GM06990 (cell line): ENCODE data around the gene FARSB.

Experiments used
- DNase-seq: peaks from one replicate; pipeline ENCODE4 v3.0.0-alpha.2; 2011; ENCODE audit not compliant: insufficient read length; ENCODE audit errors: extremely low read depth
- H3K27me3 ChIP-seq: replicated peaks from 2 replicates; pipeline ENCODE4 v1.6.0; 2011; ENCODE audit warnings: low read length; ENCODE audit not compliant: control insufficient read depth, insufficient read depth
- H3K36me3 ChIP-seq: 2 replicates; pipeline ENCODE4 v1.5.1; 2011; ENCODE audit warnings: low read length; ENCODE audit not compliant: control insufficient read depth, insufficient read depth
- H3K4me3 ChIP-seq: replicated peaks from 2 replicates; pipeline ENCODE4 v1.5.1; 2011; ENCODE audit warnings: low read depth, mild to moderate bottlenecking, control low read depth, low read length
- CTCF ChIP-seq: IDR thresholded peaks from 2 replicates; pipeline ENCODE4 v1.5.1; 2011; ENCODE audit warnings: low read length, control low read depth, mild to moderate bottlenecking, inconsistent platforms; ENCODE audit not compliant: insufficient read depth, poor library complexity, severe bottlenecking

Gene FARSB

DNA sequence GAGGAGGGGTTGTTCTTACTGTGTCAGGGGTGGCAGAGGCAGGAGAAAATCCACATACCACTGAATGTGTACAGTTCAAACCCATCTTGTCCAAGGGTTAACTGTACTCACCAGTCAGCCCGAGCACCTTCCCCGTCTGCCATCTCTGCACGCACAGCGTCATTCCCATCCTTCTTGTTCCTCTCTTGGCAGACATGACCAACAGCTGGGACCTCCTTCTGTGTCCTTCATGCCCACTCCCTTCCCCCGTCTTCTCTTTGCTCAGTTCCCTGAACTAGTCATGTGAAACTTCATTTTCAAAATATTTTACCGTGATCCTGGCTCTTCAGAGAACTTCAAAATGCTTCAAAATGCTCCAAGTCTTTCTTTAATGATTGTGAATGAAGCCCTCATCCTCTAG lies 92.0 kb downstream of the FARSB start:
- TF ChIP-seq CTCF: no peak
- no peak overlapping the region for H3K4me3 ChIP-seq
- H3K36me3 ChIP-seq: peaks cover 2% of the 10 kb centered on the region
- DNase-seq: no peak
- H3K27me3 ChIP-seq: no peaks in the 10 kb centered on the region

DNA sequence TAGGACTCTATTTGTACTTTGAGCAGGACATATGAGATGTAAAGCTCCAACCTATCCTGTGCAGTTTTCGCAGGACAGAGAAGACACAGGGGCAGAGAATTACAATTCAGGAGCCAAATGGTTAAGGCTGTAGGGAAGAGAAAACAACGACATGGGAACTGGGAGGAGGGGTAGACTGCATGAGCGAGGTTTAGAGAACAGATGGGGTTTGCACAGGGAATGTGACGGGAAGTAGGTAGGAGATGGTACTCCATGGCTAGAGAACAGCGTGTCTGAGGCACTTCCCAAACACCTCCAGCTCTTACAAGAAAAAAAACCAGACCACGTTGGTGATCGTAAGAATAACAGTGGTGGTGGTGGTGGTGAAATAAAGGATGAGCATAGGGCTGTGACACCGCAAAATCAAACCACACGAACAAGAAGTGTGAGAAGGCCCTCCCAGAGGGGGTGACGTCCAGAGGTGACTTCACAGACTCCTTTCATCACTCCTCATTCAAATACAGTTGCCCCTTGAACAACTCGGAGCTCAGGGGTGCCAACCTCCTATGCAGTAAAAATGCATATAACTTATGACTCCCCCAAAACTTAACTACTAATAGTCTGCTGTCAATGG lies 92.7 kb downstream of the FARSB start:
- no peak overlapping the region for H3K4me3 ChIP-seq
- no peak for TF ChIP-seq CTCF
- peaks cover 1% of the 10 kb centered on the region for H3K36me3 ChIP-seq
- no peak for DNase-seq
- H3K27me3 ChIP-seq: no peaks in the 10 kb centered on the region

GRCh38 chr2:222561817-222562645 lies 93.9 kb downstream of the FARSB start:
- Histone ChIP-seq H3K36me3 (peaks cover 1% of the 10 kb centered on the region), H3K27me3 (no peaks in the 10 kb centered on the region), H3K4me3 (no peak overlapping the region)
- TF ChIP-seq CTCF: peak; percentile 77
- no peak for DNase-seq

DNA sequence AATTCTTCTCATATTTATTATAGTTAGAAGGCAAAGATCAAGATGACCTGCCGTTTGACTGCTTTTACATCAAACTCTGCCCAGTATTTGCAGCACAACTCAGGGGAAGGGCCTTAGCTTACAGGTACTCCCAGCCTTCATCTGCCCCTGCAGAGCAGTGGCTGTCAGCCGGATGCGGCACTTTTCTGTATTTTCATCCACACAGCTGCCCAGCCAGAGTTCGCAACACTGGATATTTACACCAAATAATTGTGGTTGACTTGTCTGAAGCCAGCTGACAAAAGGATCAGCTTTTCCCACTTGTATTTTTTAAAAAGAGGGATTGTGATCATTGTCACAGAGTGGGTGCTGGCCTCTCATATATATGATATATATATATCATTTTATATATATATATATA lies 94.7 kb downstream of the FARSB start:
- no peak for TF ChIP-seq CTCF
- DNase-seq: no peak

DNA sequence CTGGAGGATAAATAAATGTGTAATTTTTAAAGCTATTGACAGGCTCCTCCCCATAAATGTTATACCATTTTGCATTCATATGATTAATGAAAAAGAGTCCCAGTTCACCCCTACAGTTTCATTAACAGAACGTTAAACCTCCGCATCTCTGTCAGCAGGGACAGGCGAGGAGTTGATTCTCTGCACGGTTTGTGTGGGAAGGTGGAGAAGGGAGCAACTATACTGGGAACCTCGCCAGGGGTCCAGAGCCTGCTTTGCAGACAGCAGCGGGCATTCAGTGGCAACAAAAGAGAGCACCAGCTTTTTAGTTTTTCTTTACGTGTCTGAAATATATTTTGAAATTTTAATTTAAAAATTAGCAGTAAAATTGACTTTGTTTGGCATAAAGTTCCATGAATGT lies 101.4 kb downstream of the FARSB start:
- no peaks in the 10 kb centered on the region; the same call in 1 of the 2 replicates for H3K36me3 ChIP-seq
- no peak for DNase-seq
- H3K27me3 ChIP-seq: no peaks in the 10 kb centered on the region
- no peak overlapping the region for H3K4me3 ChIP-seq
- TF ChIP-seq CTCF: no peak

More for the DNA sequence above, 94.7 kb downstream of the FARSB start:
- no peaks in the 10 kb centered on the region for H3K27me3 ChIP-seq
- peaks cover 1% of the 10 kb centered on the region for H3K36me3 ChIP-seq
- H3K4me3 ChIP-seq: no peak overlapping the region
